HG03135 (cell line): ENCODE measurements around the gene SHB.

ENCODE experiments used
- ATAC-seq: cut with Tn5 transposase; IDR thresholded peaks from one replicate; pipeline ENCODE4 v1.9.1; 2021; ENCODE audit warnings: mild to moderate bottlenecking, moderate library complexity; ENCODE audit not compliant: unreplicated experiment

The SHB gene

GRCh38 chr9:37923118-37923795 lies 145.8 kb downstream of the SHB start:
- no peak for ATAC-seq

GRCh38 chr9:37922363-37923117 lies 146.5 kb downstream of the SHB start:
- no peak for ATAC-seq

GRCh38 chr9:37921546-37922300 lies 147.3 kb downstream of the SHB start:
- ATAC-seq = no peak

GRCh38 chr9:37921168-37921510 lies 147.9 kb downstream of the SHB start:
- ATAC-seq = no peak

- no peak for ATAC-seq
These were observed 148.4 kb downstream of the SHB start for GRCh38 chr9:37920471-37921167.

- no peak for ATAC-seq
These were observed 149.1 kb downstream of the SHB start for GRCh38 chr9:37919956-37920335.

- ATAC-seq = no peak
These were observed 149.6 kb downstream of the SHB start for GRCh38 chr9:37919246-37919955.

- no peak for ATAC-seq
These were observed 150.3 kb downstream of the SHB start for GRCh38 chr9:37918665-37919170.

- ATAC-seq = no peak
These were observed 151.0 kb downstream of the SHB start for GRCh38 chr9:37917801-37918664.

- ATAC-seq = no peak
These were observed 151.7 kb downstream of the SHB start for GRCh38 chr9:37917313-37917731.

GRCh38 chr9:37916471-37917312 lies 152.3 kb downstream of the SHB start:
- no peak for ATAC-seq

- ATAC-seq = no peak
These were observed 153.0 kb downstream of the SHB start for GRCh38 chr9:37915911-37916470.

GRCh38 chr9:37914701-37915358 lies 154.2 kb downstream of the SHB start:
- no peak for ATAC-seq

GRCh38 chr9:37914154-37914551 lies 154.9 kb downstream of the SHB start:
- ATAC-seq = no peak

- ATAC-seq = peak; percentile 83
These were observed 155.4 kb downstream of the SHB start for GRCh38 chr9:37913480-37914153.

GRCh38 chr9:37911271-37911681 lies 157.8 kb downstream of the SHB start:
- no peak for ATAC-seq

GRCh38 chr9:37910271-37910670 lies 158.8 kb downstream of the SHB start:
- ATAC-seq = no peak
